Small intestine (tissue), 7 donors: Measurements from ENCODE around the gene USP38. TPM values are rescaled to one million over a fixed set of nuclear protein-coding genes. Genes with fewer than 3 reads are reported as not detected.
A peak's percentile ranks its signal among the peaks of the same experiment; 100 is the strongest.
"Not testable (repeated sequence)": the region's sequence is repeated elsewhere in the genome, so short reads cannot be mapped to it uniquely, and the experiment has no call there.

ENCODE experiments used
- DNase-seq, 2 donors: peaks; one replicate each; pipeline versions ENCODE4 v3.0.0 to v3.0.0-alpha.2; 2013
- FAIRE-seq: peaks from 2 replicates; lab custom pipeline; 2012; peaks lifted over from hg19 to GRCh38; lab: Jason Lieb, UNC
- H3K27ac ChIP-seq, 3 donors: one replicate each; pipeline ENCODE4 v1.5.1; 2013; ENCODE audit warnings: low read length in 2 of 3, mild to moderate bottlenecking in 2 of 3, control low read depth in 1 of 3, inconsistent platforms in 1 of 3, low read depth in 1 of 3, moderate library complexity in 1 of 3
- H3K27me3 ChIP-seq, 3 donors: one replicate each; pipeline ENCODE4 v1.6.1; 2013; ENCODE audit warnings: low read length in 3 of 3, inconsistent platforms in 1 of 3; ENCODE audit not compliant: control insufficient read depth in 3 of 3, insufficient read depth in 3 of 3
- H3K36me3 ChIP-seq, 3 donors: one replicate each; pipeline ENCODE4 v1.6.1; 2013; ENCODE audit warnings: low read length in 3 of 3, inconsistent platforms in 1 of 3, low read depth in 1 of 3, mild to moderate bottlenecking in 1 of 3, moderate library complexity in 1 of 3; ENCODE audit not compliant: control insufficient read depth in 3 of 3, insufficient read depth in 2 of 3
- H3K4me1 ChIP-seq, 3 donors: one replicate each; pipeline ENCODE4 v1.6.1; 2013; ENCODE audit warnings: low read length in 2 of 3, inconsistent platforms in 1 of 3, low read depth in 1 of 3, mild to moderate bottlenecking in 1 of 3, moderate library complexity in 1 of 3; ENCODE audit not compliant: control insufficient read depth in 3 of 3, insufficient read depth in 2 of 3
- H3K4me3 ChIP-seq, 3 donors: one replicate each; pipeline ENCODE4 v1.5.1; 2013; ENCODE audit warnings: low read length in 3 of 3, control low read depth in 1 of 3, inconsistent platforms in 1 of 3, low read depth in 1 of 3, mild to moderate bottlenecking in 1 of 3, moderate library complexity in 1 of 3
- H3K9me3 ChIP-seq, 2 donors: one replicate each; pipeline ENCODE4 v1.6.1; 2013; ENCODE audit warnings: low read depth in 1 of 2, low read length in 1 of 2; ENCODE audit not compliant: control insufficient read depth in 2 of 2, insufficient read depth in 1 of 2
- WGBS, 3 donors: extraction: QIAGEN DNeasy Blood & Tissue Kit; methylation state at CpG; one replicate each; pipeline ENCODE4 v1.1.7; 2013; 5-methylcytosine and 5-hydroxymethylcytosine counted together
- polyA plus RNA-seq, 4 donors: library from polyadenylated mRNA; stranded (reverse) in 3 of 4; unstranded in 1 of 4; fragments of 200-250 nt in 3 of 4; fragments of 120-200 nt in 1 of 4; gene quantifications; one replicate each; pipeline versions ENCODE4 v1.2.1 to v1.2.3, GENCODE V29; 2013
- donor health status: healthy with polysubstance abuse.
- donor health status: control.
- donor health status: control.
- donor health status: Bipolar disorder and iron deficiency.
- donor health status: healthy.

Gene USP38
- polyA plus RNA-seq, 4 donors: 7.0 to 25.8 (median 9.1) TPM

DNA sequence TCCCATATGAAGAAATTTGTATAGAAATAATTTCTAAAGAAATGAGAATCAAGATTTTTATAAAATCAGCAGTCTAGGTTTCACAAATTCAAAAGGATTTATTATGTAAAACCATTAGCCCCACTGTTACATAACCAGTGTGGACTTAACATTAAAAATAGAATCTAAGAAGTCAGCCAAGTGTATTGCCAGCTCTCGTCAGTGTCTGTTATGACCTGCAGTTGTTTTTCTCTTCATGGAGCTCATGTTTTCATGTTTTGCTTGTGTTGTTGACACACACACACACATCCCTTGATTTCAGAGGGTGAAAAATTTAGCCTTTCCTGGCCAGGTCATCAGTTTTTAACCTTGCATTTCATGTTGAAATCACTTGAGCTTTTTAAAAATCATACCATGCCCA is 39.5 kb downstream of the USP38 start:
- Histone ChIP-seq H3K9me3 (no peaks in the 10 kb centered on the region), H3K4me3 (no peak overlapping the region), H3K27ac (peak overlapping the region in 2 of 3 donors; percentile 41 to 87), H3K36me3 (peaks cover 2 to 3% (median 3%) of the 10 kb centered on the region in 3 donors), H3K27me3 (no peaks in the 10 kb centered on the region), H3K4me1 (peaks cover 2 to 14% (median 5%) of the 10 kb centered on the region in 3 donors)
- DNase-seq (peak in 1 of 2 donors; percentile 11), FAIRE-seq (no peak)
- WGBS, 3 donors: 49 to 73% (median 65%) methylated on average over 1 of the region's 1 CpG

DNA sequence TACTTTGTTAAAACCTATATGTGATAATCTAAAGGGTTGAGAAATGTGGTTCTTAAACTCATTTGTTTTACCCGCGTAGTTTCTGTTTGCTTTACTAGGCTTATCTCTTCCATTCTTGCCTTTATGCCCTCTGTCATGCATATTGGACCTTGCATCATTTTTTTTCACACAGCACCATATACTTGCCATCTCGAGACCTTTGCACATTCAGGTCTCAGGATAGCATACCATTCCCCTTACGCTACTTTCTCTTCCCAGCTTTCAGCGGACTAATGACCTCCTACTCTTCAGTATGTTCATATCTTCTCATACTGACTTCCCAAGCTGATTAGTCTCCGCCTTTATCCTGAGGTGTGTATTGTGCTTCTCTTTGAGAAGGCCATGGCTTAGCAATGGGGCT is 40.5 kb downstream of the USP38 start:
- FAIRE-seq (peak; percentile 93), DNase-seq (peak; percentile 94 to 99)
- Histone ChIP-seq H3K27me3 (no peaks in the 10 kb centered on the region), H3K36me3 (peaks cover 2 to 3% (median 2%) of the 10 kb centered on the region in 3 donors), H3K27ac (peak overlapping the region in 1 of 3 donors; percentile 87), H3K4me1 (peaks cover 2 to 14% (median 5%) of the 10 kb centered on the region in 3 donors), H3K4me3 (no peak overlapping the region), H3K9me3 (no peaks in the 10 kb centered on the region)
- 24 to 59% (median 39%) methylated on average over 6 of the region's 6 CpGs for WGBS, 3 donors

DNA sequence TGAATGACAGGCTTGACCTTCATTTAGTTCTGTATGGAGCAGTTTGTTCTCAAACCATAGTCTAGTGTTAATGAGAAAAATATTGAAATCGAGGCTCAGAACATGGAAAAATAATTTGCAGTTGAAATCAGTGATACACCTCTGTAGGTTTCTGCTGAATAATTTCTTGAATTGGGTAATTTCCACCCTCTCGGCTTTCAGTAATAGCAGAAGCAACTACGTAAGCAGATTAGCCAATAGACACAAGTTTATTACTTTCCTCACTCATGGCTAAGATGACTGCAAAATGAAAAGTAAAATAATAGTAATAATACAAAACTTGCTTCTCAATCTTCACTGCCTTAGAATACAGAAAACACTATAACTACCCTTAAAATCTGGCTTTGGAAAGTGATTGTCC is 46.0 kb downstream of the USP38 start:
- Histone ChIP-seq H3K9me3 (no peaks in the 10 kb centered on the region), H3K27ac (no peak overlapping the region), H3K4me1 (peaks cover 0 to 10% (median 0%) of the 10 kb centered on the region in 3 donors), H3K36me3 (no peaks in the 10 kb centered on the region), H3K4me3 (no peak overlapping the region), H3K27me3 (no peaks in the 10 kb centered on the region)
- WGBS, 3 donors: 67 to 92% (median 73%) methylated on average over 3 of the region's 3 CpGs
- FAIRE-seq (no peak), DNase-seq (no peak)

DNA sequence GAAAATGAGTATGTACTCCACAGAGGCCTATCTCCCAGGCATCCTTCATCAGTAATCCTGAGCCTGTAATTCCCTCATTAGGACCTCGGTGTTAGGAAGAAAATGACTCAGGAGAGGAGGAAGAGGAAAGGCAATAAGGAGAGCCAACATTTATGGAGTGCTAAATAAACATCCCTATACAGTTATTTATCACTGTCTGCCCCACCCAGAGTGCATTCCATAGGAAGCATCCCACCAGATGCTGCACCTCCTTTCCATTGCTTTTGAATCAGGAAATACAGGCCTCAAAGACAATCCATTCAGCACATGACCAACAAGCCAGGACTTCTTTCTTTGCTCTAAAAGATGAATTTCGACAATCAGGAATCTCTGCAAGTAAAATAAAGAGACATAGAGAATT is 47.6 kb downstream of the USP38 start:
- FAIRE-seq: no peak
- no peak overlapping the region for H3K27ac ChIP-seq
- no peak overlapping the region for H3K4me3 ChIP-seq
- DNase-seq: no peak
- H3K9me3 ChIP-seq: no peaks in the 10 kb centered on the region
- no peaks in the 10 kb centered on the region for H3K27me3 ChIP-seq
- WGBS, 3 donors: 50 to 67% (median 58%) methylated on average over 2 of the region's 2 CpGs
- peaks cover 0 to 4% (median 0%) of the 10 kb centered on the region in 3 donors for H3K4me1 ChIP-seq
- H3K36me3 ChIP-seq: no peaks in the 10 kb centered on the region

DNA sequence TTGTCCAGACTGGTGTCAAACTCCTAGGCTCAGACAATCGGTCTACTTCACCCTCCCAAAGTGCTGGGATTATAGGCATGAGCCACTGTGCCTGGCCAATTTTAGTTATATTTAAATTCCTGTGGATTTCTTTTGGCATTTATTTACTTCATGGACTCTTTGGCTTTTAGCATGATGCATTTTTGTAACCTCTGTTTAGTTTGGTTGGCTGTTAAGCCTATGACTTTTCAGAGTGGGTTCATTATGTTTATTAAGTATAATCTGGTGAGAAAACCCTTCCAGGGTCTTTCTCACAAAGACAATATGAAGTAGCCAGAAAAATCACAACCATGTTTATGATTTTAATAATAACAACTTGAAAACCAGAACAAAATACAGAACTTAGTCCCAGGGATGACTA is 49.4 kb downstream of the USP38 start:
- H3K36me3 ChIP-seq: no peaks in the 10 kb centered on the region
- no peak for FAIRE-seq
- no peaks in the 10 kb centered on the region for H3K9me3 ChIP-seq
- H3K4me1 ChIP-seq: peaks cover 0 to 4% (median 0%) of the 10 kb centered on the region in 3 donors
- DNase-seq: no peak
- no peaks in the 10 kb centered on the region for H3K27me3 ChIP-seq
- H3K4me3 ChIP-seq: no peak overlapping the region
- H3K27ac ChIP-seq: no peak overlapping the region
- 73 to 87% (median 84%) methylated on average over 1 of the region's 1 CpG for WGBS, 3 donors

DNA sequence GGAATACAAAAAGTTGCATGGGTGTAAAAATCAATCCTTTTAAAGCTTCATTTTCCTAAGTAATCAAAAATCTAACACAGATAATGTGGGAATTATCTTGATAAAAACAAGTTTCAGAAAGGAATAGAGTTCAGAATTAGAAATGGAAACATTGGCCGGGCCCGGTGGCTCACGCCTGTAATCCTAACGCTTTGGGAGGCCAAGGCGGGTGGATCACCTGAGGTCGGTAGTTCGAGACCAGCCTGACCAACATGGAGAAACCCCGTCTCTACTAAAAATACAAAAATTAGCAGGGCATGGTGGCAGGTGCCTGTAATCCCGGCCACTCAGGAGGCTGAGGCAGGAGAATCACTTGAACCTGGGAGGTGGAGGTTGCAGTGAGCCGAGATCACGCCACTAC is 52.5 kb downstream of the USP38 start:
- DNase-seq, H3K27ac ChIP-seq, H3K9me3 ChIP-seq, H3K27me3 ChIP-seq, H3K4me3 ChIP-seq, FAIRE-seq, H3K36me3 ChIP-seq: not testable (repeated sequence)
- H3K4me1 ChIP-seq: peaks cover 0 to 12% (median 0%) of the 10 kb centered on the region in 3 donors
- WGBS, 3 donors: 95 to 98% (median 96%) methylated on average over 11 of the region's 11 CpGs

DNA sequence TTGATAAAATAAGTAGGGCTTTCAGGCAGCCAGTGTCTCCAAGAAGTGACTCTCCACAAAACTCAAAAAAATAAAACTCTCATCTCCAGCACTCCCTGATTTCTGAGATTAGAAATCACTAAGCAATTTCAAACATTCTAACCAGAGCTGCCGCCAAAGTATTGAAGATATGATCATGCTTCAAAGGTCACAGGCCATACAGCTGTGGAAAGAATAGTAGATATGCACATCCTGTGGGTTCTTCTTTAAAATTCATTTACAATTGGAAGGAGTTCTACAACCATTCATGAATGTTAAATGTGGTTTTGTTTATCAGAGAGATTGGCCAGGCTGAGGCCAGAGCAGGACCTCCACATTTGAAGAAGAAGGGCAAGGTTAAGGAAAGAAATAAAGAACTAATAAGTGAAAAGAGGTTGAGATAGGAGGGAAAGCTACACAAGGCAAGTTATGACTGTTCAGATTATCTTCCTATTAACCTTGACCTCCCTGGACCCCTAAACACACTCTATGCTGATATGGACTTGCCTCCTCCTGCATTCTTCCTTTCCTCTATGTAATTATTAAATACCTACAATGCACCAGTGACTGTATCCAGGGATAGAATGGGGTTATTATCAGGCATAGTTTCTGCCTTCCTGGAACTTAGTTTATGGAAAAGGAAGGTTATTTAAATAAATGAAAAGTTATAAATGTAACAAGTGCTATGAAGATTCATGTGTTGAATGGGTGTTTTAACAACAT is 56.4 kb downstream of the USP38 start:
- H3K4me1 ChIP-seq: peaks cover 0 to 11% (median 0%) of the 10 kb centered on the region in 3 donors
- H3K4me3 ChIP-seq: no peak overlapping the region
- no peaks in the 10 kb centered on the region for H3K27me3 ChIP-seq
- DNase-seq (peak in 1 of 2 donors; percentile 39), FAIRE-seq (no peak)
- WGBS, 3 donors: 9 to 37% (median 19%) methylated on average over 1 of the region's 1 CpG
- H3K9me3 ChIP-seq: peaks cover 0 to 5% of the 10 kb centered on the region in 2 donors
- no peaks in the 10 kb centered on the region for H3K36me3 ChIP-seq
- peak overlapping the region in 1 of 3 donors; percentile 77 for H3K27ac ChIP-seq

DNA sequence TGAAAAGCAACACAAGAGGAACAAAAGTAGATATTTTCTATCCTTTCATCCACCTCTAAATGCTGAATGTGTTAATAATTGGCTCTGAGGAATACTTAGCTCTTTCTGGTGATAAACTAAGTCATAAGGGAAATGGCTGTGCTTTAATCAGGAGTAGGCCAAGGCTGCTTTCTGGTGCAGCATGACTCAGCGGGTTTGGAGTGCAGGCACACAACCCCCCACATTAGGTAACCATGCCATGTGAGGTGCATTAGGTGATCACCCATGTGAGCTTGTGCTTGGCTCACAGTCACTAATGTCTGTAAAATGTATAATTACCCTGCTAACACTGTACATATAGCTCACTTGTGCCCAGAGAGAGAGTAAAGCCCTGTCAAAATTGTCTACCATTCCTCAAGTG is 57.2 kb downstream of the USP38 start:
- peaks cover 0 to 11% (median 0%) of the 10 kb centered on the region in 3 donors for H3K4me1 ChIP-seq
- DNase-seq (peak in 1 of 2 donors; percentile 73), FAIRE-seq (no peak)
- peak overlapping the region in 1 of 3 donors; percentile 77 for H3K27ac ChIP-seq
- H3K4me3 ChIP-seq: no peak overlapping the region
- peaks cover 0 to 5% of the 10 kb centered on the region in 2 donors for H3K9me3 ChIP-seq
- no peaks in the 10 kb centered on the region for H3K36me3 ChIP-seq
- H3K27me3 ChIP-seq: no peaks in the 10 kb centered on the region
- 90 to 100% (median 94%) methylated on average over 1 of the region's 1 CpG for WGBS, 3 donors
